Central memory CD4-positive, alpha-beta T cell (primary cell): ENCODE results near the gene SH2D4B.

Experiments used
- DNase-seq: peaks from one replicate; pipeline ENCODE4 v3.0.0; 2022

The SH2D4B gene

GRCh38 chr10:80504158-80504811 lies 33.4 kb upstream of the SH2D4B start:
- no peak for DNase-seq

GRCh38 chr10:80504897-80505465 lies 32.7 kb upstream of the SH2D4B start:
- no peak for DNase-seq

- DNase-seq = no peak
Observed at GRCh38 chr10:80506189-80506575, 31.5 kb upstream of the SH2D4B start.

- no peak for DNase-seq
Observed at GRCh38 chr10:80506836-80507487, 30.7 kb upstream of the SH2D4B start.

- no peak for DNase-seq
Observed at GRCh38 chr10:80509108-80509402, 28.6 kb upstream of the SH2D4B start.

- no peak for DNase-seq
Observed at GRCh38 chr10:80509403-80510161, 28.1 kb upstream of the SH2D4B start.

GRCh38 chr10:80512031-80512526 lies 25.6 kb upstream of the SH2D4B start:
- DNase-seq = no peak

GRCh38 chr10:80513106-80513505 lies 24.6 kb upstream of the SH2D4B start:
- no peak for DNase-seq

GRCh38 chr10:80515511-80515910 lies 22.2 kb upstream of the SH2D4B start:
- DNase-seq = no peak

GRCh38 chr10:80515941-80516340 lies 21.8 kb upstream of the SH2D4B start:
- no peak for DNase-seq

- DNase-seq = no peak
Observed at GRCh38 chr10:80516506-80517075, 21.1 kb upstream of the SH2D4B start.

- no peak for DNase-seq
Observed at GRCh38 chr10:80517416-80518142, 20.1 kb upstream of the SH2D4B start.

- DNase-seq = no peak
Observed at GRCh38 chr10:80518143-80518806, 19.4 kb upstream of the SH2D4B start.

- DNase-seq = no peak
Observed at GRCh38 chr10:80518807-80519360, 18.8 kb upstream of the SH2D4B start.

- DNase-seq = no peak
Observed at GRCh38 chr10:80519936-80520650, 17.6 kb upstream of the SH2D4B start.

- DNase-seq = no peak
Observed at GRCh38 chr10:80520661-80521470, 16.8 kb upstream of the SH2D4B start.

GRCh38 chr10:80522756-80523363 lies 14.8 kb upstream of the SH2D4B start:
- no peak for DNase-seq

- no peak for DNase-seq
Observed at GRCh38 chr10:80523773-80524172, 13.9 kb upstream of the SH2D4B start.

- no peak for DNase-seq
Observed at GRCh38 chr10:80524190-80524909, 13.4 kb upstream of the SH2D4B start.
